Panc1 (cell line): Measurements from ENCODE around the gene ARHGEF37. TPM values are rescaled to one million over a fixed set of nuclear protein-coding genes. Genes with fewer than 3 reads are reported as not detected.

Experiments
- ATAC-seq: fragments of 200-7000 bp; cut with Tn5 transposase; 2 replicates; pipeline ENCODE4 v1.9.1; 2020; ENCODE audit warnings: mild to moderate bottlenecking, moderate library complexity
- BruUV-seq: library from RNA; stranded (reverse); fragments of 400-500 nt; replicated peaks from 2 replicates; lab custom pipeline; 2021; lab: Mats Ljungman, UMichigan
- CTCF ChIA-PET: fragments of 300-600 bp; sonication (Branson Sonifier 250); formaldehyde crosslinking; loops from one replicate; lab custom pipeline; 2022; ENCODE audit warnings: antibody characterized with exemption; lab: Charles Lee
- POLR2A ChIA-PET: fragments of 300-600 bp; sonication (Branson Sonifier 250); formaldehyde crosslinking; loops from one replicate; lab custom pipeline; 2022; ENCODE audit warnings: antibody characterized with exemption; lab: Charles Lee
- DNase-seq: peaks from one replicate; pipeline ENCODE4 v3.0.0-alpha.2; 2010; ENCODE audit warnings: low read depth, low spot score
- H3K27ac ChIP-seq: 2 replicates; pipeline ENCODE4 v1.5.1; 2011; ENCODE audit warnings: mild to moderate bottlenecking, low read length, inconsistent platforms
- H3K27me3 ChIP-seq: fragments of 200-500 bp; sonication (Bioruptor generic); 2 replicates; pipeline ENCODE4 v1.6.0; 2014; ENCODE audit warnings: low read length, inconsistent platforms; ENCODE audit not compliant: control insufficient read depth, insufficient read depth
- H3K36me3 ChIP-seq: fragments of 200-500 bp; sonication (Bioruptor generic); 2 replicates; pipeline ENCODE4 v1.5.1; 2014; ENCODE audit warnings: inconsistent platforms, mild to moderate bottlenecking, low read length, moderate library complexity; ENCODE audit not compliant: control insufficient read depth, insufficient read depth
- H3K4me1 ChIP-seq: 2 replicates; pipeline ENCODE4 v1.5.1; 2011; ENCODE audit warnings: inconsistent platforms, mild to moderate bottlenecking, low read length, moderate library complexity; ENCODE audit not compliant: control insufficient read depth, insufficient read depth
- H3K4me3 ChIP-seq, 2 experiments: 2 replicates each; pipeline ENCODE4 v1.5.1; 2011 to 2012; ENCODE audit warnings: low read depth in 2 of 2, low read length in 2 of 2, mild to moderate bottlenecking in 2 of 2, inconsistent platforms in 1 of 2, moderate library complexity in 1 of 2
- H3K9me3 ChIP-seq: fragments of 200-500 bp; sonication (Bioruptor generic); 2 replicates; pipeline ENCODE4 v1.5.1; 2014; ENCODE audit warnings: low read depth, mild to moderate bottlenecking, inconsistent platforms, low read length, moderate library complexity; ENCODE audit not compliant: control insufficient read depth, insufficient read depth
- CTCF ChIP-seq: fragments of 450-650 bp; IDR thresholded peaks from 2 replicates; pipeline ENCODE4 v1.5.1; 2017; ENCODE audit warnings: mild to moderate bottlenecking
- POLR2AphosphoS5 ChIP-seq: IDR thresholded peaks from 2 replicates; pipeline ENCODE4 v1.6.1; 2012; ENCODE audit warnings: mild to moderate bottlenecking, low read depth, low read length, moderate library complexity
- REST ChIP-seq, 2 experiments: IDR thresholded peaks; 2 replicates each; pipeline ENCODE4 v1.6.1; 2011 to 2012; ENCODE audit warnings: low read depth in 2 of 2, control low read depth in 1 of 2, low read length in 1 of 2, mild to moderate bottlenecking in 1 of 2, moderate library complexity in 1 of 2; ENCODE audit not compliant: insufficient read depth in 1 of 2
- SIN3A ChIP-seq: IDR thresholded peaks from 2 replicates; pipeline ENCODE4 v1.6.1; 2012; ENCODE audit warnings: low read depth, mild to moderate bottlenecking, low read length, moderate library complexity, borderline replicate concordance; ENCODE audit not compliant: insufficient read depth
- TCF7L2 ChIP-seq: IDR thresholded peaks from 2 replicates; pipeline ENCODE4 v1.6.1; 2011; ENCODE audit warnings: mild to moderate bottlenecking, low read depth, low read length, inconsistent platforms
- in situ Hi-C: cut with HindIII; loops from 2 replicates; pipeline ENCODE4 v1.10.0; 2016; ENCODE audit warnings: low sequenced_read_pairs, low pct_unique_long_range_greater_than_20kb
- intact Hi-C: fragments of 100-400 bp; cut with micrococcal nuclease; formaldehyde crosslinking; loops from one replicate; pipeline ENCODE4 v1.10.0; 2022; ENCODE audit not compliant: unreplicated experiment
- total RNA-seq: library from RNA; stranded (reverse); gene quantifications from one replicate; pipeline ENCODE4 v1.2.1, GENCODE V29; 2021; ENCODE audit not compliant: unreplicated experiment

The ARHGEF37 gene
- total RNA-seq, 1 experiment from 2014 or later = 3.2 TPM

GRCh38 chr5:149681922-149682321 is 100.6 kb downstream of the ARHGEF37 start:
- Histone ChIP-seq H3K27ac (no peak overlapping the region), H3K9me3 (no peaks in the 10 kb centered on the region), H3K27me3 (peaks cover 12% of the 10 kb centered on the region), H3K36me3 (no peaks in the 10 kb centered on the region), H3K4me3 (no peak overlapping the region), H3K4me1 (no peaks in the 10 kb centered on the region)
- BruUV-seq = no TSS peak
- ChIA-PET CTCF (no interaction called here), POLR2A (no interaction called here)
- ATAC-seq (no peak), DNase-seq (no peak)
- in situ Hi-C loops (no loop called here), intact Hi-C loops (no loop called here)
- no peak for TF ChIP-seq CTCF
- no peak for TF ChIP-seq SIN3A
- TF ChIP-seq REST (IDR thresholded peaks at IDR 0.05; ENCODE audit: insufficient read depth in 1 of 2, low read depth in 2 of 2, low read length in 1 of 2) = no peak
- TF ChIP-seq POLR2AphosphoS5 = no peak
- no peak for TF ChIP-seq TCF7L2

GRCh38 chr5:149682532-149683075 is 101.3 kb downstream of the ARHGEF37 start:
- H3K9me3 ChIP-seq = no peaks in the 10 kb centered on the region
- in situ Hi-C loops (no loop called here), intact Hi-C loops (no loop called here)
- CTCF ChIA-PET = no interaction called here
- DNase-seq (no peak), ATAC-seq (no peak)
- POLR2A ChIA-PET = no interaction called here
- H3K27me3 ChIP-seq = peaks cover 17% of the 10 kb centered on the region
- H3K4me3 ChIP-seq = no peak overlapping the region
- no peak overlapping the region for H3K27ac ChIP-seq
- H3K4me1 ChIP-seq = no peaks in the 10 kb centered on the region
- H3K36me3 ChIP-seq = no peaks in the 10 kb centered on the region
- TF ChIP-seq SIN3A (no peak), CTCF (no peak), TCF7L2 (no peak), POLR2AphosphoS5 (no peak), REST (IDR thresholded peaks at IDR 0.05; ENCODE audit: insufficient read depth in 1 of 2, low read depth in 2 of 2, low read length in 1 of 2) (no peak)
- no TSS peak for BruUV-seq
